AG09319 (cell line): Measurements from ENCODE around the gene AQP2.

Experiments used
- DNase-seq: peaks from one replicate; pipeline ENCODE4 v3.0.0-alpha.2; 2010; ENCODE audit warnings: low read depth; ENCODE audit errors: extremely low read depth
- TF ChIP-seq, protein P1 (sequence below): IDR thresholded peaks from 2 replicates; pipeline ENCODE4 v1.5.1; 2011; ENCODE audit warnings: low read depth, mild to moderate bottlenecking, inconsistent platforms, low read length, moderate library complexity

AQP2 gene, protein sequence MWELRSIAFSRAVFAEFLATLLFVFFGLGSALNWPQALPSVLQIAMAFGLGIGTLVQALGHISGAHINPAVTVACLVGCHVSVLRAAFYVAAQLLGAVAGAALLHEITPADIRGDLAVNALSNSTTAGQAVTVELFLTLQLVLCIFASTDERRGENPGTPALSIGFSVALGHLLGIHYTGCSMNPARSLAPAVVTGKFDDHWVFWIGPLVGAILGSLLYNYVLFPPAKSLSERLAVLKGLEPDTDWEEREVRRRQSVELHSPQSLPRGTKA

GRCh38 chr12:49950273-49951251 is at the start of gene AQP2:
TSS of gene AQP2 (plus strand) at chr12:49950737. CDS start at chr12:49950831, 94 bp downstream.
- TF ChIP-seq, protein P1, sequence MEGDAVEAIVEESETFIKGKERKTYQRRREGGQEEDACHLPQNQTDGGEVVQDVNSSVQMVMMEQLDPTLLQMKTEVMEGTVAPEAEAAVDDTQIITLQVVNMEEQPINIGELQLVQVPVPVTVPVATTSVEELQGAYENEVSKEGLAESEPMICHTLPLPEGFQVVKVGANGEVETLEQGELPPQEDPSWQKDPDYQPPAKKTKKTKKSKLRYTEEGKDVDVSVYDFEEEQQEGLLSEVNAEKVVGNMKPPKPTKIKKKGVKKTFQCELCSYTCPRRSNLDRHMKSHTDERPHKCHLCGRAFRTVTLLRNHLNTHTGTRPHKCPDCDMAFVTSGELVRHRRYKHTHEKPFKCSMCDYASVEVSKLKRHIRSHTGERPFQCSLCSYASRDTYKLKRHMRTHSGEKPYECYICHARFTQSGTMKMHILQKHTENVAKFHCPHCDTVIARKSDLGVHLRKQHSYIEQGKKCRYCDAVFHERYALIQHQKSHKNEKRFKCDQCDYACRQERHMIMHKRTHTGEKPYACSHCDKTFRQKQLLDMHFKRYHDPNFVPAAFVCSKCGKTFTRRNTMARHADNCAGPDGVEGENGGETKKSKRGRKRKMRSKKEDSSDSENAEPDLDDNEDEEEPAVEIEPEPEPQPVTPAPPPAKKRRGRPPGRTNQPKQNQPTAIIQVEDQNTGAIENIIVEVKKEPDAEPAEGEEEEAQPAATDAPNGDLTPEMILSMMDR: no peak

DNA sequence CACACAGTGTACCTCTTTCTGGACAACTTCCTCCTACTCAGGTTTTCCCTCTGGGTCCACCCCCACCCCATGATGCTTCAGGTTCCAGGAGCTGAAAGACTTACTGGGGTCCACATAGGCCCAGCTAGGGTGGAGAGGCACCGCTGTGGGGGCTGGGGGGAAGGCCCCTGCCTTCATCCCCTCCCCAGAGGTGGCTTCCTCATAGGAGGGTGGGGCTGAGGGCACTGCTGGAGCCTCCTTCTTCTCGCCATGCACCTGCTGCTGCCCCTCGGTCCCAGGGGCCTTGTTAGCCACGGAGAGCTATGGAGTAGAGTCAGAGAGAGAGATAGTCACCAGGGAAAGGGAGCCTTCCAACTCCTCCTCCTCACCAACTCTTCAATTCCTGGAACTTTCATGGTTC is 49.5 kb upstream of the AQP2 start:
- TF ChIP-seq, protein P1: no peak
- DNase-seq: no peak

More at GRCh38 chr12:49950273-49951251, at the start of gene AQP2:
- DNase-seq: no peak

- DNase-seq: no peak
- TF ChIP-seq, protein P1: no peak
Observed at GRCh38 chr12:49901986-49902385, 48.6 kb upstream of the AQP2 start.

DNA sequence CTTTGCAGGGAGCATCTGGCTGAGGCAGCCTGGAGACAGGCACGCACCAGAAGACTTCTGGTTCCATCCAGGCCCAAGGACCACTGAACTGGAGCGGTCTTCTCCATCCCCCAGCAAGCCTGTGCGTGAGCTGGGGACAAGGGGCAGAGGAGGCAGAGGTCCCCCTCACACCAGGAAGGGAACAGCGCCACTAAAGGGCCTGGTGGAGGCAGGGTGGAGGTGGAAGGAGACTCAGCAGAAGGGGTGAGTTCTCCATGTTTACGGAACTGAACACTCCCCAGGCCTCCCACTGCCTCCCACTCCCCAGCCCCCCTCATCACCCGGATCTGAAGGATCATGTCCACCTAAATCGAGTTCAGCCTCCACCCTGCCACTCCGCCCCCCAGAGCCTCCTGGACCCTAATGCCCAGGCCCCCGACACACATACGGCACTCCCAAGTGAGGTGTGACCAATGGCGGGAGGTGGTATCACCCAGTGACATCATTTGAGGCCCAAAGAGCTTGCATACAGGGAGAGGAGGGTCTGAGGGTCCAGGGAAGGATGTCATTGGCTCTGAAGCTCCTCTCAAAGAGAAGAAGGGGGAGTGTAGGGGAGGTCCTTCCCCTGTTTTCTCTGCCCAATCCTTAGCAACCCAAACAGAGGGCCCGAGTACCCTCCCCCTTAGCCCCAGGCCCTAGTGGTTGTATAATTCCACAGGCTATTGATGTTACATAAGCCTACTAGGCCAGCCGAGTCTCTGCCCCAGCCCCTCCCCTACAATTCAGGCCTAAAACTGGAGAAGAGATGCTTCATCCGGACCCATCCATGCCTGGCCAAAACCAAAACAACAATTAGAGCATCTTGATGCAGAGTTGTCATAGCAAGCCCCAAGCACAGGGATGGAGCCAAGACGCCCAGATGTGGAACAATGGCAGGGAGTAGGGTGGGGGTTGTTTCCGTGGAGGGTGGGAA is 47.9 kb upstream of the AQP2 start:
- DNase-seq: no peak
- TF ChIP-seq, protein P1: no peak

DNA sequence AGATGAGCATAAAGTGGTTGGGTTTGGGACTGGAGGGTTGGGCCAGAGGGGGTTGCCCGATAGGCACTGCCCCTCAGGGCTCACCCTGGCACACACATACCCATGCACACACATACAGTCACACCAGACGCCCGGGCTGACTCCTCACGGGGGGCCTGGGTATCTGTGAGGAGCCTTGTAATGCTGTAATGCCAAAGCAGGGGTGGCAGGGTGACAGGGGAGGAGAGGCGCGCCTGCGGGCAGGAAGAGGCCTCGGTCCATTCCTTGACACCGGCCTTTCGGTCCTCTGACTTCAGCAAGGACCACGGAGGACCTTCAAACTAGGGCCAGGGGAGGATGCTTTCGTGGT is 47.2 kb upstream of the AQP2 start:
- TF ChIP-seq, protein P1: no peak
- no peak for DNase-seq

- peak; percentile 70 for DNase-seq
- TF ChIP-seq, protein P1: no peak
Observed at GRCh38 chr12:49903700-49904423, 46.7 kb upstream of the AQP2 start, which contains the start of gene FAIM2. TSS of gene FAIM2 (minus strand) at chr12:49903900. CDS start at chr12:49903792, 108 bp downstream.
